Stimulated activated CD4-positive, alpha-beta T cell treated with anti-CD3 and anti-CD28 coated beads, TNF-alpha, amount 100 ng/mL, for 48 hours (primary cell): Measurements from ENCODE around the gene SH3BP5.

Experiments used
- DNase-seq, 3 donors: peaks; one replicate each; pipeline ENCODE4 v3.0.0-alpha.2; 2020; ENCODE audit warnings: low read depth in 3 of 3

SH3BP5 gene

DNA sequence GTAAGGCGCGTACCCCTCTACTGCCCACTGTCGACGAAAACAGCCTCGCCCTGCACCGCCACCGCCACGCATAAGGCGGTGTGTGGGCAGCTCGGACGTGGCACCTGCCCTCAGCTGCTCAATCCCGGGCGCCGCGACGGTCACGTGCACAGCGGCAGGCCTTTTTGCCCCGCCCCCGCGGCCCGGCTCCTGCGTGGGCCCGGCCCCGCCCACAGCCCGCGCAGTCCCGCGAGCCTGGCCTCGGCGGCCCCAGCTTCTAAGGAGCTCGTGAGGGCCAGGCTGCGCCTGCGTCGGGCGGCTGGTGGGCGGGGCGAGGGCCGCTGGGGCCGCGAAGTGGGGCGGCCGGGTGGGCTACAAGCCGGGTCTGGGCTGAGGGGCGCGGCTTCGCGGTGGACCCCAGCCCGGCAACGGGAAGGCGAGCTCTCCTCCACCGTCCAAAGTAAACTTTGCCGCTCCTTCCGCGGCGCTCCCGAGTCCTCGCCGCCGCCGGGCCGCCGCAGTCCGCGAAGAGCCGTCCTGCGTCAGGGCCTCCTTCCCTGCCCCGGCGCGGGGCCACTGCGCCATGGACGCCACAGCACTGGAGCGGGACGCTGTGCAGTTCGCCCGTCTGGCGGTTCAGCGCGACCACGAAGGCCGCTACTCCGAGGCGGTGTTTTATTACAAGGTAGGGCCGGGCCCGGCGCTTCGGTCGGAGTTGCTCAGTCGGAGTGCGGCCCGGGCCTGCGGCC, 126.3 kb downstream of the SH3BP5 start, which contains the start of gene CAPN7:
Gene CAPN7 (plus strand): TSS at position 313 of the 728 bp plus-strand sequence. CDS start 250 bp downstream, at position 563.
- peak; percentile 87 to 90 (median 89) for DNase-seq

GRCh38 chr3:15205482-15205933, 126.9 kb downstream of the SH3BP5 start:
- DNase-seq, result no peak
